ENCODE data around the gene TSPEAR.

DNA sequence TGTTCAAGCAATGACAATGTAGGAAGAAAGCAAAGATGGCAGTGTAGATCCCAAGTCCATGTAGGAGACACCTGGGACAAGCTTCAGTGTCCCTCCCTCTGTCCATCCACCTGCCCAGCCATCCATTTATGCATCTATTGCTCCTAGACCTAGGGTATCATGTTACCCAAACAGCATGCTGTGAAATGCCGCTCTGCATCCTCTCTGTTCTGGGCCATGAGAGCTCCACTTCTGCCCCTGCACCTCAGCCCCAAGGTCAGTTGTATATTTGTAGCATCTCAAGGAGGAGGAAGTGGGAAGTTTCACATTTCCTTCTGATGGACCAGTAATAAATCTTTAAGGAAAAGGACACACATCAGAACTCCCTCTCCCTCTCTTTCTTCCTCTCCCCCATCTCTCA lies 27.9 kb upstream of the TSPEAR start:
- TF ChIP-seq, protein P1, sequence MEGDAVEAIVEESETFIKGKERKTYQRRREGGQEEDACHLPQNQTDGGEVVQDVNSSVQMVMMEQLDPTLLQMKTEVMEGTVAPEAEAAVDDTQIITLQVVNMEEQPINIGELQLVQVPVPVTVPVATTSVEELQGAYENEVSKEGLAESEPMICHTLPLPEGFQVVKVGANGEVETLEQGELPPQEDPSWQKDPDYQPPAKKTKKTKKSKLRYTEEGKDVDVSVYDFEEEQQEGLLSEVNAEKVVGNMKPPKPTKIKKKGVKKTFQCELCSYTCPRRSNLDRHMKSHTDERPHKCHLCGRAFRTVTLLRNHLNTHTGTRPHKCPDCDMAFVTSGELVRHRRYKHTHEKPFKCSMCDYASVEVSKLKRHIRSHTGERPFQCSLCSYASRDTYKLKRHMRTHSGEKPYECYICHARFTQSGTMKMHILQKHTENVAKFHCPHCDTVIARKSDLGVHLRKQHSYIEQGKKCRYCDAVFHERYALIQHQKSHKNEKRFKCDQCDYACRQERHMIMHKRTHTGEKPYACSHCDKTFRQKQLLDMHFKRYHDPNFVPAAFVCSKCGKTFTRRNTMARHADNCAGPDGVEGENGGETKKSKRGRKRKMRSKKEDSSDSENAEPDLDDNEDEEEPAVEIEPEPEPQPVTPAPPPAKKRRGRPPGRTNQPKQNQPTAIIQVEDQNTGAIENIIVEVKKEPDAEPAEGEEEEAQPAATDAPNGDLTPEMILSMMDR (IDR thresholded peaks at IDR 0.05) = no peak
- TF ChIP-seq ZNF232 (CRISPR knock-in tag; IDR thresholded peaks at IDR 0.05) = no peak
